Measurements from ENCODE around the gene HOXB6. TPM values are rescaled to one million over a fixed set of nuclear protein-coding genes. Genes with fewer than 3 reads are reported as not detected.

Gene HOXB6
- total RNA-seq, result under 1 TPM; 0.22 to 0.37 TPM
- polyA plus RNA-seq, result not detected

DNA sequence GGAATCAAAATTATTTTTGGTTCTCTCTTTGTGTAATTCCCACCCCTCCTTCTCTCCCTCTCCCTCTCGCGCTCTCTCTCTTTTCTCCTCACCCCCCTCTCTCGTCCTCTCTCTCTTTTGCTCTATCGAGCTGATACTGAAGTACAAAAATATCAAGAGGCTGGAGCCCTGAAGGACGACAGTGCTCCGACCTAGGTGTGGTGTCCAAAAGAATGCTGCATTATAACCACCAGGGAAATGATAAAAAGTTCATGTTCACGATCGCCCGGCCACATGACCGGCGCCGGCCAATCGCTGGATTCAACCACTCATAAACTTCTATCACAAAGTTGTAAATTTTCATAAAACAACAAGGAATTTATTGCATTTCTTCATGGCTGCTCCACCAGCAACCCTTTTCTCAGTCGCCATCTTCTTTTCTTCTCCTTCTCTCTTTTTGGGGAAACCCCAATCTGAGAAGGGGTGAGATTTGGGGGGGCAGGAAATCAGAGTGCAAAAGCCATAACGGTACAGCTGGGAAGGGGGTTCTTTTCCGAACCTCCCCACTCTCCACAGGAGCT, at the start of gene HOXB6:
TSS of gene HOXB6 (minus strand) at position 217 of the 560 bp plus-strand sequence. CDS start 6,836 bp downstream, outside the sequence.
- CTCF ChIA-PET, result no interaction called here
- Mint-ChIP-seq H3K4me3 (peak within 1 kb of the TSS in 4 of 7 donors; percentile 4 to 53 (median 17)), H3K27ac (peak within 1 kb of the TSS in 1 of 8 donors; percentile 24), H3K4me1 (peaks cover 11 to 34% (median 26%) of the 10 kb centered on the region in 3 donors), H3K9me3 (no peaks in the 10 kb centered on the region), H3K36me3 (no peaks in the 10 kb centered on the region), H3K27me3 (peaks cover 86 to 92% of the 10 kb centered on the region in 2 donors)
- H3K9me3 ChIP-seq (ENCODE audit: low read length), result no peaks in the 10 kb centered on the region
- DNase-seq, result no peak
- POLR2A ChIA-PET, result no interaction called here
- peaks cover 3% of the 10 kb centered on the region for H3K4me1 ChIP-seq (ENCODE audit: insufficient read depth, low read length)
- no peaks in the 10 kb centered on the region for H3K36me3 ChIP-seq (ENCODE audit: insufficient read depth, low read length)
- H3K27me3 ChIP-seq (ENCODE audit: insufficient read depth, low read length, poor library complexity, severe bottlenecking), result peaks cover 52% of the 10 kb centered on the region
- no peak within 1 kb of the TSS for H3K4me3 ChIP-seq (ENCODE audit: low read length)
- H3K27ac ChIP-seq (ENCODE audit: low read depth, low read length), result peak within 1 kb of the TSS; percentile 40

DNA sequence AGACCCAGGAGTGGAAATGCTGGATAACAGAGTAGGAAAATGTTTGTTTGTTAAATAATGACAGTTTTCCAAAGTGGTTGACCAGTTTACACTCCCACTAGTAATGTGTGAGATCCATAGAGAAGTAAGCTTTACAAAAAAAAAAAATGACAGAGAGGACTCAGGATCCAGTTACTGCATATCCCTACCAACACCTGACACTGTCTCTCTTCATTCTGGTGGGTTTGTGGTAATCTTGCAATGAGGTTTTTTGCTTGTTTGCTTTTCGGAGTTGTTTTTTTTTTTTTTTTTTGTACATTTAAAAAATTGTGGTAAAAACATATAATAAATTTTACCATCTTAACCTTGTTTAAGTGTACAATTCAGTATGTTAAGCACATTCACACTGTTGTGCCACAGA, 45.0 kb upstream of the HOXB6 start:
- Histone ChIP-seq H3K27ac (ENCODE audit: low read depth, low read length) (no peak overlapping the region), H3K36me3 (ENCODE audit: insufficient read depth, low read length) (no peaks in the 10 kb centered on the region), H3K9me3 (ENCODE audit: low read length) (no peaks in the 10 kb centered on the region), H3K4me3 (ENCODE audit: low read length) (no peak overlapping the region), H3K27me3 (ENCODE audit: insufficient read depth, low read length, poor library complexity, severe bottlenecking) (peaks cover 10% of the 10 kb centered on the region), H3K4me1 (ENCODE audit: insufficient read depth, low read length) (peaks cover 15% of the 10 kb centered on the region)
- H3K4me3 Mint-ChIP-seq, result no peak overlapping the region
- peaks cover 0 to 1% (median 0%) of the 10 kb centered on the region in 3 donors for H3K36me3 Mint-ChIP-seq
- H3K27ac Mint-ChIP-seq, result no peak overlapping the region
- ChIA-PET CTCF (interaction anchor here (1.6 kb wide), 1 partner anchor 13 kb away, joined by 6 read pairs; no protein-coding TSS in a partner anchor), POLR2A (no interaction called here)
- H3K9me3 Mint-ChIP-seq, result no peaks in the 10 kb centered on the region
- H3K27me3 Mint-ChIP-seq, result peaks cover 20 to 21% of the 10 kb centered on the region in 2 donors
- no peak for DNase-seq
- H3K4me1 Mint-ChIP-seq, result peaks cover 16 to 30% (median 27%) of the 10 kb centered on the region in 3 donors

DNA sequence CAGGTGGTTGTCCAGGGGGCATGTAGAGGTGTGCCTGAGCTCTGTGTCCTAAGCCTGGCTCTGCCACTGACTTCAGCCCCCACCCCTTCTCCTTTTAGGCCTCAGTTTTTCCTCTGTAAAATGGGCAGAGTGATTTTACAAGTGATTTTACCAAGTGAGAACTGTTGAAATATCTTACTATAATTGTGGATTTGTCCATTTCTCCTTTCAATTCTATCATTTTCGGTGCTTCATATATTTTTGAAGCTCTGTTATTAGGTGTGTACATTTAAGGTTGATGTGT, 43.1 kb upstream of the HOXB6 start:
- Mint-ChIP-seq H3K27ac (peak overlapping the region in 2 of 8 donors; percentile 15 to 38), H3K4me1 (peaks cover 16 to 30% (median 27%) of the 10 kb centered on the region in 3 donors), H3K4me3 (peak overlapping the region; percentile 82 to 96 (median 87)), H3K9me3 (no peaks in the 10 kb centered on the region), H3K27me3 (peaks cover 37 to 39% of the 10 kb centered on the region in 2 donors), H3K36me3 (peaks cover 0 to 1% (median 0%) of the 10 kb centered on the region in 3 donors)
- H3K9me3 ChIP-seq (ENCODE audit: low read length), result no peaks in the 10 kb centered on the region
- no peak for DNase-seq
- no peak overlapping the region for H3K4me3 ChIP-seq (ENCODE audit: low read length)
- H3K36me3 ChIP-seq (ENCODE audit: insufficient read depth, low read length), result no peaks in the 10 kb centered on the region
- H3K27ac ChIP-seq (ENCODE audit: low read depth, low read length), result no peak overlapping the region
- ChIA-PET CTCF (interaction anchor here (1.2 to 2.5 kb wide), 2 partner anchors 11 to 22 kb away, joined by 3 to 13 read pairs; partner anchors contain the start of gene HOXB9), POLR2A (no interaction called here)
- H3K4me1 ChIP-seq (ENCODE audit: insufficient read depth, low read length), result peaks cover 15% of the 10 kb centered on the region
- H3K27me3 ChIP-seq (ENCODE audit: insufficient read depth, low read length, poor library complexity, severe bottlenecking), result peaks cover 18% of the 10 kb centered on the region

- peaks cover 24% of the 10 kb centered on the region for H3K27me3 ChIP-seq (ENCODE audit: insufficient read depth, low read length, poor library complexity, severe bottlenecking)
- ChIA-PET CTCF (interaction anchor here (1.2 to 2.5 kb wide), 2 partner anchors 11 to 21 kb away, joined by 3 to 13 read pairs; partner anchors contain the start of gene HOXB9), POLR2A (interaction anchor here (0.6 kb wide), 1 partner anchor 249 kb away, joined by 3 read pairs; no protein-coding TSS in a partner anchor)
- Mint-ChIP-seq H3K36me3 (peaks cover 0 to 1% (median 0%) of the 10 kb centered on the region in 3 donors), H3K4me1 (peaks cover 15 to 32% (median 24%) of the 10 kb centered on the region in 3 donors), H3K27me3 (peaks cover 40 to 45% of the 10 kb centered on the region in 2 donors), H3K9me3 (no peaks in the 10 kb centered on the region), H3K27ac (peak overlapping the region in 5 of 8 donors; percentile 44 to 97 (median 58)), H3K4me3 (peak overlapping the region; percentile 82 to 96 (median 87))
- peak overlapping the region; percentile 57 for H3K4me3 ChIP-seq (ENCODE audit: low read length)
- H3K36me3 ChIP-seq (ENCODE audit: insufficient read depth, low read length), result no peaks in the 10 kb centered on the region
- DNase-seq, result no peak
- no peak overlapping the region for H3K27ac ChIP-seq (ENCODE audit: low read depth, low read length)
- H3K9me3 ChIP-seq (ENCODE audit: low read length), result no peaks in the 10 kb centered on the region
- H3K4me1 ChIP-seq (ENCODE audit: insufficient read depth, low read length), result peaks cover 15% of the 10 kb centered on the region
These were observed 42.5 kb upstream of the HOXB6 start for GRCh38 chr17:48647103-48647962.

- H3K4me3 Mint-ChIP-seq, result peak overlapping the region; percentile 82 to 96 (median 87)
- peak in 4 of 5 donors; percentile 19 to 62 (median 34) for DNase-seq
- H3K36me3 Mint-ChIP-seq, result peaks cover 0 to 1% (median 0%) of the 10 kb centered on the region in 3 donors
- Histone ChIP-seq H3K4me1 (ENCODE audit: insufficient read depth, low read length) (peaks cover 15% of the 10 kb centered on the region), H3K9me3 (ENCODE audit: low read length) (no peaks in the 10 kb centered on the region), H3K27me3 (ENCODE audit: insufficient read depth, low read length, poor library complexity, severe bottlenecking) (peaks cover 30% of the 10 kb centered on the region), H3K36me3 (ENCODE audit: insufficient read depth, low read length) (no peaks in the 10 kb centered on the region), H3K27ac (ENCODE audit: low read depth, low read length) (no peak overlapping the region), H3K4me3 (ENCODE audit: low read length) (peak overlapping the region; percentile 57)
- POLR2A ChIA-PET, result no interaction called here
- CTCF ChIA-PET, result interaction anchor here (2.5 kb wide), 1 partner anchor 10 kb away, joined by 13 read pairs; no protein-coding TSS in a partner anchor
- H3K27me3 Mint-ChIP-seq, result peaks cover 47 to 52% of the 10 kb centered on the region in 2 donors
- H3K9me3 Mint-ChIP-seq, result no peaks in the 10 kb centered on the region
- peak overlapping the region in 4 of 8 donors; percentile 13 to 97 (median 54) for H3K27ac Mint-ChIP-seq
- H3K4me1 Mint-ChIP-seq, result peaks cover 14 to 35% (median 25%) of the 10 kb centered on the region in 3 donors
These were observed 41.7 kb upstream of the HOXB6 start for GRCh38 chr17:48646183-48647102.

DNA sequence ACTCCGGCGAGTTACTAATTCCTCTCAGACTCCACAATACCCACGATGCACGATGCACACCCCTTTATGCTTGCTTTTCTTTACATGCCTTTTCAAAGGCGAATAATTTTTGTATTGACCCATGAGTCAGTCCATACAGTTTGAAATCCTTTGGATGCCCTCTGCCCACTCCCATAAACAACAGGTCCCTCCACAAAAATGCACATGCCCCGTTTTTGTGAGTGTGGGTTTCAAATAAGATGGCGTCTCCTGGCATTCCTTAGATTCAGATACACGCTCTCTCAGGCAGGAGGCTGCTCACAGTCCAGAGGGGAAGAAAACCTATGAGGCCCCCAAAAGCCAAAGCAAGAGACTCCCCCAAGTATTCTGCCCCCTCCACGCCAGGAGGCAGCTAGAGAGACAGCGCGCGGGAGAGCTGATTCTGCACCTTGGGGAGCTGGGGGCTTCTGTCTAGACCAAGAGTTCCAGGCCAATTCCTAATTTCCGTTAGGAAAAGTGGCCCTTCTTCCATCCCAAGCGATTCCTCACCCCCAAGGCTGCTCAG, 40.9 kb upstream of the HOXB6 start:
- peak overlapping the region; percentile 16 to 96 (median 72) for H3K4me3 Mint-ChIP-seq
- H3K4me1 ChIP-seq (ENCODE audit: insufficient read depth, low read length), result peaks cover 15% of the 10 kb centered on the region
- H3K36me3 ChIP-seq (ENCODE audit: insufficient read depth, low read length), result no peaks in the 10 kb centered on the region
- CTCF ChIA-PET, result interaction anchor here (2.5 kb wide), 1 partner anchor 9 kb away, joined by 13 read pairs; no protein-coding TSS in a partner anchor
- peaks cover 0 to 1% (median 0%) of the 10 kb centered on the region in 3 donors for H3K36me3 Mint-ChIP-seq
- H3K27me3 Mint-ChIP-seq, result peaks cover 55 to 59% of the 10 kb centered on the region in 2 donors
- H3K27me3 ChIP-seq (ENCODE audit: insufficient read depth, low read length, poor library complexity, severe bottlenecking), result peaks cover 30% of the 10 kb centered on the region
- peak overlapping the region; percentile 19 for H3K4me3 ChIP-seq (ENCODE audit: low read length)
- no peak overlapping the region for H3K27ac ChIP-seq (ENCODE audit: low read depth, low read length)
- no peak for DNase-seq
- POLR2A ChIA-PET, result no interaction called here
- peak overlapping the region in 3 of 8 donors; percentile 34 to 60 (median 39) for H3K27ac Mint-ChIP-seq
- H3K9me3 Mint-ChIP-seq, result no peaks in the 10 kb centered on the region
- H3K4me1 Mint-ChIP-seq, result peaks cover 16 to 38% (median 28%) of the 10 kb centered on the region in 3 donors
- no peaks in the 10 kb centered on the region for H3K9me3 ChIP-seq (ENCODE audit: low read length)

DNA sequence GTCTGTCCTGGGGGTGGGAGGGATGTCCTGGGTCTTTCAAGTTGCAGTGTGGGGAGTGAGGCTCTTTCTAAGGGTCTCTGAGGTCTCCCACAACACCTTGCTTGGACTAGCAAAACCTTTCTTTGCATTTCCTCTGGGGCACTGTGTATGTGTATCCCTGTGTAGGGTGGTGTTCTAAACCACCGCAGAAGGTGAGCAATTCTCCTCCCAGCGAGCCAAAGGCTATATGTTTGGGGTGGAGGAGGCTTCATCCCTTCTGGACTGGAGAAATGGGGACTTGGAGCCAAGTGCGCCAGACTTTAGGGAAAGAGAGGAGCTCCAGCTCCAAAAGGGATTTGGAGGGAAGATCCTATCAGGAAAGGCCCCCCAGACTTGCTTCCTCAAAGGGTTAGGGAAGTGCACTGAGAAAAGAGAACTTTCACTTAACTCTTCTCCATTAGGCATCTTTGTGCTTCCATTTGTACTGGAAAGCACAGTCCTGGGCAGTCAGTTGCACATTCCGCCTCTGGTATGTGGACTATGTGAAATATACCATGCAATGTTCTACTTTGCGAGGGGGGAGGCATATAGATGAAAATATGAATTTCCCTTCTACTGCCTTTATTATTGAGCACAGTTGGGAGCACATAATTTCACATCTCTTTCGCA, 40.2 kb upstream of the HOXB6 start:
- Mint-ChIP-seq H3K27me3 (peaks cover 55 to 64% of the 10 kb centered on the region in 2 donors), H3K36me3 (peaks cover 0 to 1% (median 0%) of the 10 kb centered on the region in 3 donors), H3K4me3 (peak overlapping the region in 6 of 7 donors; percentile 23 to 87 (median 72)), H3K27ac (peak overlapping the region in 3 of 8 donors; percentile 20 to 60 (median 34)), H3K4me1 (peaks cover 16 to 38% (median 28%) of the 10 kb centered on the region in 3 donors), H3K9me3 (no peaks in the 10 kb centered on the region)
- peaks cover 15% of the 10 kb centered on the region for H3K4me1 ChIP-seq (ENCODE audit: insufficient read depth, low read length)
- H3K9me3 ChIP-seq (ENCODE audit: low read length), result no peaks in the 10 kb centered on the region
- no peak for DNase-seq
- ChIA-PET POLR2A (no interaction called here), CTCF (no interaction called here)
- H3K4me3 ChIP-seq (ENCODE audit: low read length), result no peak overlapping the region
- H3K36me3 ChIP-seq (ENCODE audit: insufficient read depth, low read length), result no peaks in the 10 kb centered on the region
- peaks cover 30% of the 10 kb centered on the region for H3K27me3 ChIP-seq (ENCODE audit: insufficient read depth, low read length, poor library complexity, severe bottlenecking)
- no peak overlapping the region for H3K27ac ChIP-seq (ENCODE audit: low read depth, low read length)
